Measurements from ENCODE around the gene NLGN1.

DNA sequence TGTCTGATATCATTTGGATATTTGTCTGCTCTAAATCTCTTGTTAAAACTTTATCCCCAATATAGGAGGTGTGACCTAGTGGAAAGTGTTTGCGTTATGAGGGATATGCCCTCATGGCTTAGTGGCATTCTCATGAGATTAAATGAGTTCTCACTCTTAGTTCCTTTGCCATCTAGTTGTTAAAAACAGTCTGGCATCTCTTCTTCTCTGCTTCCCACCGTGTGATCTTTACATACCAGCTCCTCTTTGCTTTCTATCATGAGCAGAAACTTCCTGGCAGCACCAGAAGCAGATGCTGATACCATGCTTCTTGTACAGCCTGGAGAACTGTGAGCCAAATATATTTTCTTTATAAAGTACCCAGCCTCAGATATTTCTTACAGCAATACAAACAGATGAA is 33.0 kb downstream of the NLGN1 start:
- TF ChIP-seq POLR2A (IDR thresholded peaks at IDR 0.05) = no peak
- TF ChIP-seq, protein P1, sequence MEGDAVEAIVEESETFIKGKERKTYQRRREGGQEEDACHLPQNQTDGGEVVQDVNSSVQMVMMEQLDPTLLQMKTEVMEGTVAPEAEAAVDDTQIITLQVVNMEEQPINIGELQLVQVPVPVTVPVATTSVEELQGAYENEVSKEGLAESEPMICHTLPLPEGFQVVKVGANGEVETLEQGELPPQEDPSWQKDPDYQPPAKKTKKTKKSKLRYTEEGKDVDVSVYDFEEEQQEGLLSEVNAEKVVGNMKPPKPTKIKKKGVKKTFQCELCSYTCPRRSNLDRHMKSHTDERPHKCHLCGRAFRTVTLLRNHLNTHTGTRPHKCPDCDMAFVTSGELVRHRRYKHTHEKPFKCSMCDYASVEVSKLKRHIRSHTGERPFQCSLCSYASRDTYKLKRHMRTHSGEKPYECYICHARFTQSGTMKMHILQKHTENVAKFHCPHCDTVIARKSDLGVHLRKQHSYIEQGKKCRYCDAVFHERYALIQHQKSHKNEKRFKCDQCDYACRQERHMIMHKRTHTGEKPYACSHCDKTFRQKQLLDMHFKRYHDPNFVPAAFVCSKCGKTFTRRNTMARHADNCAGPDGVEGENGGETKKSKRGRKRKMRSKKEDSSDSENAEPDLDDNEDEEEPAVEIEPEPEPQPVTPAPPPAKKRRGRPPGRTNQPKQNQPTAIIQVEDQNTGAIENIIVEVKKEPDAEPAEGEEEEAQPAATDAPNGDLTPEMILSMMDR (IDR thresholded peaks at IDR 0.05) = no peak
